HEK293 (cell line): ENCODE results near the gene OLFM1.
A peak's percentile ranks its signal among the peaks of the same experiment; 100 is the strongest.

Source experiments
- CTCF ChIA-PET: fragments of 350-600 bp; formaldehyde crosslinking; extraction: SDS; loops from one replicate; lab custom pipeline; 2021; ENCODE audit warnings: antibody characterized with exemption; lab: Yijun Ruan, JAX
- POLR2A ChIA-PET: fragments of 300-600 bp; formaldehyde crosslinking; extraction: SDS; loops from one replicate; lab custom pipeline; 2020; ENCODE audit warnings: antibody characterized with exemption, inconsistent platforms; lab: Yijun Ruan, JAX
- H3K27ac ChIP-seq: fragments of 200-500 bp; sonication (Bioruptor generic); 2 replicates; pipeline ENCODE4 v1.5.1; 2014; ENCODE audit warnings: low read depth, low read length, control low read depth, inconsistent platforms; ENCODE audit errors: extremely low read depth
- H3K36me3 ChIP-seq, 2 experiments: fragments of 200-500 bp in 1 of 2; sonication (Bioruptor generic) in 1 of 2; 1 replicate in 1 of 2; 2 replicates in 1 of 2; pipeline ENCODE4 v1.5.1; 2014 to 2017; ENCODE audit warnings: inconsistent platforms in 2 of 2, low read length in 2 of 2; ENCODE audit not compliant: control insufficient read depth in 2 of 2, insufficient read depth in 1 of 2
- H3K4me1 ChIP-seq: fragments of 200-500 bp; sonication (Bioruptor generic); 2 replicates; pipeline ENCODE4 v1.5.1; 2014; ENCODE audit warnings: mild to moderate bottlenecking, low read length, inconsistent platforms; ENCODE audit not compliant: control insufficient read depth, insufficient read depth
- H3K4me3 ChIP-seq: 2 replicates; pipeline ENCODE4 v1.5.1; 2011; ENCODE audit warnings: low read depth, mild to moderate bottlenecking, control low read depth, low read length, moderate library complexity
- H3K9me3 ChIP-seq: fragments of 200-500 bp; sonication (Bioruptor generic); 2 replicates; pipeline ENCODE4 v1.5.1; 2014; ENCODE audit warnings: low read depth, low read length, inconsistent platforms; ENCODE audit not compliant: control insufficient read depth, insufficient read depth
- ATF2 ChIP-seq: fragments of 450-650 bp; formaldehyde crosslinking; IDR thresholded peaks from 2 replicates; pipeline ENCODE4 v1.5.1; 2016; ENCODE audit warnings: missing biosample characterization, missing genetic modification characterization, low read depth
- KLF16 ChIP-seq: fragments of 450-650 bp; formaldehyde crosslinking; IDR thresholded peaks from 2 replicates; pipeline ENCODE4 v1.5.1; 2017; ENCODE audit warnings: missing biosample characterization, missing genetic modification characterization
- SETDB1 ChIP-seq: IDR thresholded peaks from one replicate; pipeline ENCODE4 v1.6.1; 2017; ENCODE audit warnings: mild to moderate bottlenecking, low read length, moderate library complexity, mixed read lengths; ENCODE audit not compliant: insufficient read length
- SP7 ChIP-seq: fragments of 450-650 bp; formaldehyde crosslinking; IDR thresholded peaks from 2 replicates; pipeline ENCODE4 v1.5.1; 2016; ENCODE audit warnings: missing biosample characterization, missing genetic modification characterization
- ZFHX2 ChIP-seq: fragments of 450-650 bp; formaldehyde crosslinking; conservative IDR thresholded peaks from 2 replicates; pipeline ENCODE4 v1.5.1; 2016; ENCODE audit warnings: missing biosample characterization, missing genetic modification characterization
- ZFP37 ChIP-seq: fragments of 450-650 bp; formaldehyde crosslinking; IDR thresholded peaks from 2 replicates; pipeline ENCODE4 v1.5.1; 2016; ENCODE audit warnings: missing biosample characterization, missing genetic modification characterization
- ZNF10 ChIP-seq: fragments of 450-650 bp; formaldehyde crosslinking; IDR thresholded peaks from 2 replicates; pipeline ENCODE4 v1.5.1; 2017; ENCODE audit warnings: missing biosample characterization, missing genetic modification characterization
- ZNF2 ChIP-seq: fragments of 450-650 bp; formaldehyde crosslinking; IDR thresholded peaks from 2 replicates; pipeline ENCODE4 v1.5.1; 2016; ENCODE audit warnings: missing biosample characterization, missing genetic modification characterization
- ZNF214 ChIP-seq: fragments of 450-650 bp; formaldehyde crosslinking; IDR thresholded peaks from 2 replicates; pipeline ENCODE4 v1.5.1; 2017; ENCODE audit warnings: missing biosample characterization, mild to moderate bottlenecking, missing genetic modification characterization, borderline replicate concordance
- ZNF292 ChIP-seq: fragments of 450-650 bp; formaldehyde crosslinking; IDR thresholded peaks from 2 replicates; pipeline ENCODE4 v1.5.1; 2016; ENCODE audit warnings: low read depth, missing biosample characterization, missing genetic modification characterization, borderline replicate concordance
- ZNF426 ChIP-seq: fragments of 450-650 bp; formaldehyde crosslinking; IDR thresholded peaks from 2 replicates; pipeline ENCODE4 v1.5.1; 2017; ENCODE audit warnings: missing biosample characterization, missing genetic modification characterization, mild to moderate bottlenecking, inconsistent platforms, moderate library complexity
- ZNF473 ChIP-seq: fragments of 450-650 bp; formaldehyde crosslinking; IDR thresholded peaks from 2 replicates; pipeline ENCODE4 v1.5.1; 2017; ENCODE audit warnings: missing biosample characterization, missing genetic modification characterization
- ZNF488 ChIP-seq: fragments of 450-650 bp; formaldehyde crosslinking; IDR thresholded peaks from 2 replicates; pipeline ENCODE4 v1.5.1; 2016; ENCODE audit warnings: missing biosample characterization, missing genetic modification characterization
- ZNF501 ChIP-seq: fragments of 450-650 bp; formaldehyde crosslinking; IDR thresholded peaks from 2 replicates; pipeline ENCODE4 v1.5.1; 2016; ENCODE audit warnings: missing biosample characterization, missing genetic modification characterization
- ZNF596 ChIP-seq: fragments of 450-650 bp; IDR thresholded peaks from 2 replicates; pipeline ENCODE4 v1.5.0; 2018; ENCODE audit warnings: missing biosample characterization, mild to moderate bottlenecking, missing genetic modification characterization, moderate library complexity
- ZNF639 ChIP-seq: fragments of 450-650 bp; formaldehyde crosslinking; IDR thresholded peaks from 2 replicates; pipeline ENCODE4 v1.5.1; 2016; ENCODE audit warnings: missing biosample characterization, missing genetic modification characterization
- ZNF704 ChIP-seq: fragments of 450-650 bp; formaldehyde crosslinking; IDR thresholded peaks from 2 replicates; pipeline ENCODE4 v1.5.1; 2016; ENCODE audit warnings: missing biosample characterization, missing genetic modification characterization
- ZNF747 ChIP-seq: fragments of 450-650 bp; formaldehyde crosslinking; IDR thresholded peaks from 2 replicates; pipeline ENCODE4 v1.5.1; 2016; ENCODE audit warnings: missing biosample characterization, missing genetic modification characterization
- ZNF76 ChIP-seq: fragments of 450-650 bp; formaldehyde crosslinking; IDR thresholded peaks from 2 replicates; pipeline ENCODE4; 2016; ENCODE audit warnings: low read depth, missing biosample characterization, missing genetic modification characterization, borderline replicate concordance
- ZNF792 ChIP-seq: fragments of 450-650 bp; formaldehyde crosslinking; IDR thresholded peaks from 2 replicates; pipeline ENCODE4 v1.5.1; 2016; ENCODE audit warnings: missing biosample characterization, missing genetic modification characterization
- ZSCAN18 ChIP-seq: fragments of 450-650 bp; formaldehyde crosslinking; IDR thresholded peaks from 2 replicates; pipeline ENCODE4 v1.5.1; 2016; ENCODE audit warnings: missing biosample characterization, missing genetic modification characterization
- TF ChIP-seq, protein P1 (sequence below): fragments of 450-650 bp; formaldehyde crosslinking; IDR thresholded peaks from 2 replicates; pipeline ENCODE4 v1.5.1; 2017; ENCODE audit warnings: missing biosample characterization, missing genetic modification characterization

Gene OLFM1

GRCh38 chr9:135167849-135168655 lies 80.6 kb downstream of the OLFM1 start:
- TF ChIP-seq ZNF76 (tag by site-specific recombination) (no peak), ZNF292 (tag by site-specific recombination) (no peak), ZNF2 (tag by site-specific recombination) (no peak), ZNF747 (tag by site-specific recombination) (no peak), ZNF214 (tag by site-specific recombination) (no peak), SP7 (tag by site-specific recombination) (no peak), ZFP37 (tag by site-specific recombination) (no peak), SETDB1 (no peak), ATF2 (tag by site-specific recombination) (no peak), ZNF596 (no peak), ZNF792 (tag by site-specific recombination) (no peak), KLF16 (tag by site-specific recombination) (no peak), ZNF10 (tag by site-specific recombination) (no peak), ZNF426 (tag by site-specific recombination) (no peak), ZSCAN18 (tag by site-specific recombination) (no peak), ZNF501 (tag by site-specific recombination) (no peak), ZNF488 (tag by site-specific recombination) (no peak), ZNF473 (tag by site-specific recombination) (no peak), ZNF704 (tag by site-specific recombination) (no peak)
- TF ChIP-seq, all 188 proteins: peak for 0
- Histone ChIP-seq H3K4me1 (no peaks in the 10 kb centered on the region), H3K27ac (no peak overlapping the region), H3K36me3 (no peaks in the 10 kb centered on the region), H3K4me3 (no peak overlapping the region), H3K9me3 (no peaks in the 10 kb centered on the region)
- ChIA-PET POLR2A (no interaction called here), CTCF (no interaction called here)

- H3K36me3 ChIP-seq: no peaks in the 10 kb centered on the region
- H3K27ac ChIP-seq: no peak overlapping the region
- H3K4me1 ChIP-seq: no peaks in the 10 kb centered on the region
- no peak for TF ChIP-seq SP7 (tag by site-specific recombination)
- TF ChIP-seq, protein P1, sequence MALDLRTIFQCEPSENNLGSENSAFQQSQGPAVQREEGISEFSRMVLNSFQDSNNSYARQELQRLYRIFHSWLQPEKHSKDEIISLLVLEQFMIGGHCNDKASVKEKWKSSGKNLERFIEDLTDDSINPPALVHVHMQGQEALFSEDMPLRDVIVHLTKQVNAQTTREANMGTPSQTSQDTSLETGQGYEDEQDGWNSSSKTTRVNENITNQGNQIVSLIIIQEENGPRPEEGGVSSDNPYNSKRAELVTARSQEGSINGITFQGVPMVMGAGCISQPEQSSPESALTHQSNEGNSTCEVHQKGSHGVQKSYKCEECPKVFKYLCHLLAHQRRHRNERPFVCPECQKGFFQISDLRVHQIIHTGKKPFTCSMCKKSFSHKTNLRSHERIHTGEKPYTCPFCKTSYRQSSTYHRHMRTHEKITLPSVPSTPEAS: peak; percentile 92
- no peak for TF ChIP-seq ZNF639 (tag by site-specific recombination)
- TF ChIP-seq ZFHX2 (tag by site-specific recombination): 0 out of 2 replicates have a peak, but pooled peaks have one; percentile 14
- TF ChIP-seq, all 188 proteins: peak for 2
- Histone ChIP-seq H3K9me3 (no peaks in the 10 kb centered on the region), H3K4me3 (no peak overlapping the region)
- CTCF ChIA-PET: interaction anchor here (1.1 kb wide), 1 partner anchor 83 kb away, joined by 7 read pairs; no protein-coding TSS in a partner anchor
- POLR2A ChIA-PET: no interaction called here
These were observed 82.3 kb downstream of the OLFM1 start for GRCh38 chr9:135169709-135170226.
